ENCODE measurements around the gene RBM23.
"Not testable (repeated sequence)": the region's sequence is repeated elsewhere in the genome, so short reads cannot be mapped to it uniquely, and the experiment has no call there.

DNA sequence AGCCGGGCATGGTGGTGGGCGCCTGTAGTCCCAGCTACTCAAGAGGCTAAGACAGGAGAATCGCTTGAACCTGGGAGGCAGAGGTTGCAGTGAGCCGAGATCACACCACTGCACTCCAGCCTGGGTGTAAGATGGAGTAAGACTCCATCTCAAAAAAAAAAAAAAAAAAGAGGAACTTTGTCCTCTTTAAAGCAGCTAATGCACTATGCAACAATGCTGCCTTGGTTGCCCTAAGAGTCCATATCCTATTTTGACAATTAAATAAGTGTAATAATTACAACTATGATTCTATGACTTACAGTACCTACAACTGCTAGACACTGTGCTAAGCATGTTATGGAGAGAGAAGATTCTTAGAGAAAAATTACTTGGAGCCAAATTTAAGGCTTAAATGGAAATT is 4.1 kb downstream of the RBM23 start:
- TF ChIP-seq FOXJ3 (CRISPR knock-in tag; IDR thresholded peaks at IDR 0.05; ENCODE audit: borderline replicate concordance); ESRRA (CRISPR knock-in tag; IDR thresholded peaks at IDR 0.05; ENCODE audit: borderline replicate concordance); ELF4 (CRISPR knock-in tag; IDR thresholded peaks at IDR 0.05; ENCODE audit: low read depth); RELA (CRISPR knock-in tag; IDR thresholded peaks at IDR 0.05; ENCODE audit: borderline replicate concordance): not testable (repeated sequence)
- TF ChIP-seq, protein P1, sequence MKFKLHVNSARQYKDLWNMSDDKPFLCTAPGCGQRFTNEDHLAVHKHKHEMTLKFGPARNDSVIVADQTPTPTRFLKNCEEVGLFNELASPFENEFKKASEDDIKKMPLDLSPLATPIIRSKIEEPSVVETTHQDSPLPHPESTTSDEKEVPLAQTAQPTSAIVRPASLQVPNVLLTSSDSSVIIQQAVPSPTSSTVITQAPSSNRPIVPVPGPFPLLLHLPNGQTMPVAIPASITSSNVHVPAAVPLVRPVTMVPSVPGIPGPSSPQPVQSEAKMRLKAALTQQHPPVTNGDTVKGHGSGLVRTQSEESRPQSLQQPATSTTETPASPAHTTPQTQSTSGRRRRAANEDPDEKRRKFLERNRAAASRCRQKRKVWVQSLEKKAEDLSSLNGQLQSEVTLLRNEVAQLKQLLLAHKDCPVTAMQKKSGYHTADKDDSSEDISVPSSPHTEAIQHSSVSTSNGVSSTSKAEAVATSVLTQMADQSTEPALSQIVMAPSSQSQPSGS (CRISPR knock-in tag; IDR thresholded peaks at IDR 0.05; ENCODE audit: borderline replicate concordance, low read depth), result not testable (repeated sequence)
- TF ChIP-seq, protein P2, sequence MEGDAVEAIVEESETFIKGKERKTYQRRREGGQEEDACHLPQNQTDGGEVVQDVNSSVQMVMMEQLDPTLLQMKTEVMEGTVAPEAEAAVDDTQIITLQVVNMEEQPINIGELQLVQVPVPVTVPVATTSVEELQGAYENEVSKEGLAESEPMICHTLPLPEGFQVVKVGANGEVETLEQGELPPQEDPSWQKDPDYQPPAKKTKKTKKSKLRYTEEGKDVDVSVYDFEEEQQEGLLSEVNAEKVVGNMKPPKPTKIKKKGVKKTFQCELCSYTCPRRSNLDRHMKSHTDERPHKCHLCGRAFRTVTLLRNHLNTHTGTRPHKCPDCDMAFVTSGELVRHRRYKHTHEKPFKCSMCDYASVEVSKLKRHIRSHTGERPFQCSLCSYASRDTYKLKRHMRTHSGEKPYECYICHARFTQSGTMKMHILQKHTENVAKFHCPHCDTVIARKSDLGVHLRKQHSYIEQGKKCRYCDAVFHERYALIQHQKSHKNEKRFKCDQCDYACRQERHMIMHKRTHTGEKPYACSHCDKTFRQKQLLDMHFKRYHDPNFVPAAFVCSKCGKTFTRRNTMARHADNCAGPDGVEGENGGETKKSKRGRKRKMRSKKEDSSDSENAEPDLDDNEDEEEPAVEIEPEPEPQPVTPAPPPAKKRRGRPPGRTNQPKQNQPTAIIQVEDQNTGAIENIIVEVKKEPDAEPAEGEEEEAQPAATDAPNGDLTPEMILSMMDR (IDR thresholded peaks at IDR 0.05), result not testable (repeated sequence)
- TF ChIP-seq, protein P3, sequence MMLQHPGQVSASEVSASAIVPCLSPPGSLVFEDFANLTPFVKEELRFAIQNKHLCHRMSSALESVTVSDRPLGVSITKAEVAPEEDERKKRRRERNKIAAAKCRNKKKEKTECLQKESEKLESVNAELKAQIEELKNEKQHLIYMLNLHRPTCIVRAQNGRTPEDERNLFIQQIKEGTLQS (CRISPR knock-in tag; conservative IDR thresholded peaks at IDR 0.05), result not testable (repeated sequence)

Data from WTC11 (cell line).